Stimulated activated CD4-positive, alpha-beta T cell treated with anti-CD3 and anti-CD28 coated beads, Interleukin-15, amount 100 ng/mL, for 48 hours (primary cell): ENCODE results near the gene EIF4A3.
A peak's percentile ranks its signal among the peaks of the same experiment; 100 is the strongest.
"Not testable (repeated sequence)": the region's sequence is repeated elsewhere in the genome, so short reads cannot be mapped to it uniquely, and the experiment has no call there.

Experiments
- DNase-seq, 2 donors: peaks; one replicate each; pipeline ENCODE4 v3.0.0-alpha.2; 2020; ENCODE audit warnings: low read depth in 2 of 2

The EIF4A3 gene

DNA sequence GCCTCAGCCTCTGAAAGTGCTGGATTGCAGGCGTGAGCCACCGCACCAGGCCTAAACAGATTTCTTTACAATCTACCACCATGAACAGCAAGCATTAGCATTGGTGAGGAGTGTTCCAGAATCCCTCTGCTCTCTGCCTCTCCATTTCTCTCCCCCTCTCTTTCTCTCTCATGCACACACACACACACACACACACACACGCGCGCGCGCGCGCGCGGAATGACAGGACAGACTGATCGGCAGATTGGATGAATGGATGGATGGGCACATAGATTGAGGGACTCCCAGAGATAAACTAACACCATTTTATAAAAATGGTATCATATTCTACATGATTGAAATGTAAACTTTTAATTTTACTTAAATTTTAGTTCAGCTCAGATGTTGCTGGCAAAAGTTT lies 26.2 kb upstream of the EIF4A3 start:
- no peak for DNase-seq

DNA sequence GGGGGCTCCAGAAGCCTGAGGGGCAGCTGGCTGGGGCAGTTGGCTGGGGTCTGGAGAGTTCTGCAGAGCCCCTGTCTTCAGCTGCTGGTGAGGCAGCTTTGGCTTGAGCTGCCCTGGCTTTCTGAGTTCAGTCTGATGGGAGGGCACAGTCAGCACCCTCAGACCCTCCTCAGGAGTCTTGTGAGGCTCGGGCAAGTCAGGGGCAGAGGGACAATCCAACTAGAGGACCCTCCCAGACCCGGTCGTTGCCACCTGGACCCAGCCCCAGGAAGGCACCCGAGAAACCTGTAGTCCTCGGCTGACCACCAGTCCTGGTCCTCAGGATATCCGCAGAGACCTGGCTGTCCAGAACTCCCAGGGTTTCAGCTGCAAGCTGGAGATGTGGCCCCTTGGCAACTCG lies 24.8 kb upstream of the EIF4A3 start:
- DNase-seq: no peak

DNA sequence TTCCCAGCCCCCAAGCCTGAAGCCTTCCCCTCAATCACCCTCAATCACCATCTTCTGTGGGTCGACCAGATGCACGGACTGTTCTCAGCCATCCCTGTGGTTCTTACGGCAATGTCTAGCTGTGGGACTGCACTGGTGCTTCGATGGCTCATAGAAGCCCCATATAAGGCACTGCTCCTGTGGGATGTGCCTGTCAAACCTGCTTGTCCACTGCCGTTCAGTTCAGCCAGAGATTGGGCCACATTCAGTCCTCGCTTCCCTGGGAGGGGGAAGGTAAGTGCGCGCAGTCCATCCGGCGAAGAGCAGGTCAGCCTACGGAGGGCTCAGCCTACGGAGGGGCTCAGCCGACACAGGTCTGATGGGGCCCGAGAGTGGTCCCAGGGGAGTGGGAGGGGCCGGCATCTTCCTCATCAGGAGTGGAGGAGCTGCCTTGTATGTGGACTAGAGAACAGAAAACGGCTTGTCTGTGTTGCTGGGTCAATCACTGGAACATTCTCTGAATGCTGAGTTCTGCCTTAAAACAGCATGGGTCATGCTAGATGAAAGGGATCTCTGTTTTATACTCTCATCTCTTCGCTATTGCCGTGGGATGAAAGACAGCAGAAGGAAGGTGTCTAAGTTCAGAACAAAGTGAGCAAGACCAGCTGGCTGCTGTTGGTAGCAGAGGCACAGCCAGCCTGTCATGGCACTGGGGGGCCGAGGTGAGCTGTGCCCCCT lies 23.0 kb upstream of the EIF4A3 start, which contains the start of gene CARD14:
Gene CARD14 (plus strand): TSS at position 247 of the 717 bp plus-strand sequence. CDS start 11,409 bp downstream, outside the sequence.
- no peak for DNase-seq

DNA sequence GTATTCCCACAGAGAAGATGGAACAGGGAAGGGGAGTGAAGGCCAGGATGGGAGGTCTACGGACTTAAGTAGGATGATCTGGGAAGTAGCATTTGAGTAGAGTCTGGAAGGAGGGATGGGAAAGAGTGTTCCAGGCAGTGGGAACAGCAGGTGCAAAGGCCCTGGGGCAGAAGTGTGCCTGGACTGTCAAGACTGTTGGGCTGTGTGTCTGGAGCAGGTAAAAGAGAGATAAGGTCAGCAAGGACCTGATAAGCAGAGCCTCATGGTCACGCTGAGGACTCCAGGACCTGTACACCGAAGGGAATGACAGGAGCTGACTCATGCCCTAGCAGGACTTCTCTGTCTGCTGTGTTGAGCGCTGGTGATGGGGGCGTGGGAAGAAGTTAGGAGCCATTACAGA lies 22.2 kb upstream of the EIF4A3 start:
- no peak for DNase-seq

DNA sequence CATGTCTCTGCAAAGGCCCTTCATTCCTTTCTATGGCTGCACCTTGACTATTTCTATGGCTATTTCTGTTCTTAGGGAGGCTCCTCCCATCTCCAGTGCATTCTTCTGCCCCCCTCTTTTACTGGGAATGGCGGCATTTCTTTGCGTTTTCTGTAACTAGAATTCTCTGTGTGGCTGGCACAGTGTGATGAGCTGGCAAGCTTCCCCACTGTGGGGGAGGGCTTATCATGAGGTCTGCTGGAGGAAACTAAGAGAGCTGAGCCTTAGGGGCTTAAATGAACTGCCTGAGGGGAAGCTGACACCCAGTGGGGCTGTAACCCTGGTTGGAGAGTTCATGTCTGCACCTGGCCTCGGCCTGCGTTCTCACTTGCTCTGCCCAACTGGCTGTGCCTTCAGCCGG lies 21.4 kb upstream of the EIF4A3 start:
- DNase-seq: no peak

DNA sequence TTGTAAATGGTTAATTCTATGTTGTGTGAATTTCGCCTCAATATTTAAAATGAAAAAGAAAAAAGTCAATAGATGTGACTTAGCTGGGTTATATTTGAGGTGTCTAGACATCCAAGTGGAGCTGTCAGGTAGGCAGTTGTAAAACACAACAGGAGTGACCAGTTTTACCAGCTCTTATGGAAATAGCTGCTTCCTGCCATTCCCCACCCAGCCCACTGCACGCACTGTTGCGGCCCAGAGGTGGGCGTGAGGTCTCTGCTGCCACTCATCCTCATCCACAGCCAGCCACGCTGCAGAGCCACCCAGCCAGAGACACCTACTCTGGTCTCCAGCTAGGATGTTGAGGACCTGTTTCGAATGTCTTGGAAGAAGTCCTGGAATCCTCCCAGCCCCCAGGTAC lies 19.5 kb upstream of the EIF4A3 start:
- no peak for DNase-seq

DNA sequence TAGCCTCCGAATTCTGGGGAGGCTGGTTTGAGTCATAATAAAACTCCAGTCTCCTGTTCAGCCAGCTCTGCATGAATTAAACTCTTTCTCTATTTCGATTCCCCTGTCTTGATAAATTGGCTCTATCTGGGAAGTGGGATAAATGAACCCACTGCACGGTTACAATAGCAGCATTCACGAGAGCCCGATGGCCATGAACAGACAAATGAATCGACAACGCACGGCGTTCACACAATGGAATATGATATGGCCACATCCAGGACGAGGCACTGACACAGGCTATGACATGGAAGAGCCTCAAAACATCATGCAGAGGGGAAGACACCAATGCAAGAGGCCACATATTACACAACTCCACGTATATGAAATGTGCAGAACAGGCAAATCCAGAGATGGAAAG lies 17.3 kb upstream of the EIF4A3 start:
- no peak for DNase-seq

DNA sequence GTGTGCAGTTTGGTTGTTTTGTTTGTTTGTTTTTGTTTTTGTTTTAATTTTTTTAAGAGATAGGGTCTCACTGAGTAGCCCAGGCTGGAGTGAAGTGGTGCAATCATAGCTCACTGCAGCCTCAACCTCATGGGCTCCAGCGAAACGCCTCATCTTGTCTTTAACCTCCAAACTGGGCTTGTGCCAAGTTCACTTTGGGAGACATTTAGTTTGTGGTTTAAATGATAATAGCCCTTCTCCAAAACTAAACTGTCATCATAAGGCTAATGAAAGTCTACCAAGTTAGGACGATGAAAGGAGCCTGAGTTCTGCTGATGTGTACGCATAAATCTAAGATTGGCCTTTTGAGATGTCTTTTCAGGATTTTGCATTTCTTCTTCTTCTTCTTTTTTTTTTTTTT lies 16.4 kb upstream of the EIF4A3 start:
- no peak for DNase-seq

DNA sequence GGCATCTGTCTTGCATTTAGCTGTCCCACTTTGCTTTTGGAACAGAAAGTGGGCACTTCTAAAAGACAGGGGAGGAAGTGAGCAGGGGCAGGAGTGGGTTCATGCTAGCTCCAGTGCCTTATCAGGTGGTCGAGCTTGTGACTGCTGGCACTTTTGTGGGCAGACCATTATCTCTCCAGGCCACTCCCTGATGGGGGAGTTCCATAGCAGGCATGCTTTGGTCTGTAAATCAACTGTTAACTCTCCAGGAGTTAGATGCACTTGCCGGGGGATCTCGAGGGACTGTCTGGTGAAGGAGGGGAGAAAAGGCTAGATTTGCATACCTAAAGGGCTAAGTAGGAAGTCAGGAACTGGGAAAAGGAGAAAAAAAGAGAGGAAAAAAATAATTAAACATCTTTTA lies 13.6 kb upstream of the EIF4A3 start:
- no peak for DNase-seq

DNA sequence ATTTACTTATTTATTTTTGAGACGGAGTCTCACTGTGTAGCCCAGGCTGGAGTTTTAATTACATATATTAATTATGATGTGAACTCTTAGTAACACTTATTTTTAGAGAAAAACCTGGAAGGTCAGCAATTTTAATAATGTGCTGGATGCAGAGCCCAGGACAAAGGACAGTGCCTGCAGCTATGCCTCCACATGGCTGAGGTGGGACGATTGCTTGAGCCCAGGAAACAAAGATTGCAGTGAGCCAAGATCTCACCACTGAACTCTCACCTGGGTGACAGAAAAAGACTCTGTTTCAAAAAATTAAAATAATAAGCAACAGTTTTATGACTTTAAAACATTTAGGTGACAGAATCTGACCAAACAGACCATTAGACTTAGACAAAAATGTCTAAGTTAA lies 11.9 kb upstream of the EIF4A3 start:
- DNase-seq: no peak

DNA sequence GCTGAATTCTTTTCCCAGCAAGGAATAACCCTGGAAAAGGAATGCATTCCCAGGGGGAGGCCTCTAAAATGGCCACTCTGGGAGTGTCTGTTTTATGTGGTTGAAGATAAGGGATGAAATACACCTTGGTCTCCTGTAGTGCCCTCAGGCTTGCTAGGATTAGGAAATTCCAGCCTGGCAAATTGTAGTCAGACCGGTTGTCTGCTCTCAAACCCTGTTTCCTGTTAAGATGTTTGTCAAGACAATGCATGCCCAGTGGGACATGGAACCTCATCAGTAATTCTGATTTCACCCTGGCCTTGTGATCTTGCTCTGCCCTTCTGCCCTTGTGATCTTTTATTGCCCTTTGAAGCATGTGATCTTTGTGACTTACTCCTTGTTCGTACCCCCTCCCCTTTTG lies 8.7 kb upstream of the EIF4A3 start:
- not testable (repeated sequence) for DNase-seq

DNA sequence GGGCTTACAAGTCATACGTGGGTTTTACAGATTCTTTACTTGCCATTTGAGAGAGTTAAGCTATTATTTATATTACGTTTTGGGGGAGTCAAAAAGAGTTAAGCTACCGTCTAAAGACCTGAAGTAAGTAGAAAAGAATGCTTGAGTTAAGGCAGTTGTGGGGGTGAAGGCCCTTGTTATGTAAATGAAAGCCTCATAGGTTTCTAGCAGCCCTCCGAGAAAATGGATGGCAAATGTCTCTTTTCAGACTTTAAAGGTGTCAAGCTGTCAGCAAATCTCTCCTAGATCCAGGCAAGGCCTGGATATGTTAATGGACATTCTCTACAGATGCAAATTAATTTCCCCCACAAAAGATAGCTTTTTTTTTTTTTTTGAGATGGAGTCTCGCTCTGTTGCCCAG lies 7.2 kb upstream of the EIF4A3 start:
- DNase-seq: no peak

DNA sequence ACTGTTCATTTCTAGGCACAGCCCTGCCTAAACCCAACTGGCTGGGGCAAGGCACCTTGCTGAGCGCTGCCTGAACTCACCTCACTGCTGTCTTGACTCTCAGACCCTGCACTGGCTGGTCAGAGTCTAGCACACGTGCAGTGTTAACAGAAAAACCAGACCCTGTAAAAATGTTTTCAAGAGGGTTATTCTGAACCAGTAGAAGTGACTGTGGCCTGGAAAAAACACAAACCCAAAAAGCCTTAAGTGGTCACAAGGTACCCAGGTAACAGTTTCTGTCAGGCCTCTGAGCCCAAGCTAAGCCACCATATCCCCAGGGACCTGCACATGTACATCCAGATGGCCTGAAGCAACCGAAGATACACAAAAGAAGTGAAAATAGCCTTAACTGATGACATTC lies 6.1 kb upstream of the EIF4A3 start:
- DNase-seq: no peak

DNA sequence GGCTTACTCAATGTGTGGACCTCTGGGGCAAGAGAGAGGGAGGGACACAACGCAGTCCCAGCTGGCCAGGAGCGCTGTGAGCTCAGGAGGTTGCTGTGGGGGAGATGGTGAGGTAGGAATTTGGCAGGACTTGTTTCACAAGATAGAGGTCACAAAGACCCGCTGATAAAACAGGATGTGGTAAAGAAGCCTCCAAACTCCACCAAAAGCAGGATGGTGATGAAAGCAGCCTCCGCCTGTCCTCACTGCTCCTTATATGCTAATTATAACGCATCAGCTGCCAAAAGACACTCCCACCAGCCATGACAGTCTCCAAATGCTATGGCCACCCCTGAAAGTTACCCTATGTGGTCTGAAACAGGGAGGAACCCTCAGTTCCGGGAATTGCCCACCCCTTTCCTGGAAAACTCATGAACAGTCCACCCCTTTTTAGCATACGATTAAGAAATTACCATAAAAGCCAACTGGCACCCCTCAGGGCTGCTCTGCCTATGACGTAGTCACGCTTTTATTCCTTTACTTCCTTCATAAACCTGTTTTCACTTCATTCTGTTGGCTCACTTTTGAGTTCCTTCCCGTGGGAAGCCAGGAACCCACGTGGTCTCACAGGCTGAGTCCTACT lies 5.3 kb upstream of the EIF4A3 start:
- no peak for DNase-seq

DNA sequence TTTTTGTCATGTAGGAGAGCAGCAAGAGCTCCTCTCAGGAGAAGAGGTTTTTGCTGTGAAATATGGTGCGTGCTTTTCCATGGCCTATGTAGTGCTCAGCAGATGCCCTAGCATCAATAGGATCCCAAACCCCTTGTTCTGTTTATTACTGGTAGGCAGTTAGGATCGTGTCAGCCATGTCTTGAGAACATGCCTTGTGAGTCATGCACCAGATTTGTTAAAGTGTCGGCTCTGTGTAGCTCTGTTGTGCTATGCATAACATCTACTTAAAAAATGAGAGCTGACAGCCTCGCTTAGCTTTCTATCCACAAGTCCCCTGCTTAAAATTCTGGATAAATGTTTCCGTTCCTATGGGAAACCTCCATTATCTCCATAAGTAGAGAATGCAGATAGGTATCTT lies 4.4 kb upstream of the EIF4A3 start:
- no peak for DNase-seq

DNA sequence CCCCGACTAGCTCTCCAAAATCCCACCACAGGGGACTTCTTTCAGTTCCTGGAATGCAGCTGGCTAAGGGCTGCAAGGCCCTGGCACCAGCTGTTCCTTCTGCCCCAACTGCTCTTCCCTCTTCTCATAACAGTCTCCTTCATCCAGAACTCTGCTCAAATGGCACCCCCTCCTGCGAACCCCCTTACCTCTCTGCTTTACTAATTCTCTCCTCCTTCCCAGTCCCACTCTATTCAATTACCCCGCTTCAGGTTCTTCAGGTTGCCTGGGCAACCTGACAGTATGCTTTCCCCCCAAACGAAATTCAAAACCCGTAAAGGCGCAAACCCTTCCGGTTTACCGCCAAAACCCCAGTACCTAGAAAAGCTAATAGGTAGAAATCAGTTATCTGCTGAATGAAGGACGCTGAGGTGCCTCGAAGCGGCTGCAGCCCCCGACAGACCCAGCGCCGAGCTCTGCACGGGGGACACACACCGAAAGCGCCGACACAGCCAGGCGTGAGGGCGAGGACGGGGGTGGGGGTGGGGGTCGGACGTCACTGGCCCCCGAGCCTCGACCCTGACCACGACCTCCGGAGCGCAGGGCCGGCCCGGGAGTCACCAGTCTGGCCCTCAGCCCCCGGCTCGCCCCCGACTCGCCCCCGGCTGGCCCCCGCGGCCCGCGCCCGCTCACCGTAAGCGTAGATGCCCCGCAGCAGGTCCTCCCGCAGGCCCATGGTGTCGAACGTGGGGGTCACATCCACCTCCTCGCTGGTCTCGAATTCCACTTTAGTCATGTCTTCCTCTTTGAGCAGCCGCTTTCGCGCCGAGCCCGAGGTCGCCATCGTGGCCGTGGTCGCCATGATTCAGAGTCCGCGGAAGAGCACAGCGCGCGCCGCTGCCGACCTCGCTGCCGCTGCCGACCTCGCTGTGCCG lies 550 bp downstream of the EIF4A3 start:
- DNase-seq: peak in 1 of 2 donors; percentile 8

DNA sequence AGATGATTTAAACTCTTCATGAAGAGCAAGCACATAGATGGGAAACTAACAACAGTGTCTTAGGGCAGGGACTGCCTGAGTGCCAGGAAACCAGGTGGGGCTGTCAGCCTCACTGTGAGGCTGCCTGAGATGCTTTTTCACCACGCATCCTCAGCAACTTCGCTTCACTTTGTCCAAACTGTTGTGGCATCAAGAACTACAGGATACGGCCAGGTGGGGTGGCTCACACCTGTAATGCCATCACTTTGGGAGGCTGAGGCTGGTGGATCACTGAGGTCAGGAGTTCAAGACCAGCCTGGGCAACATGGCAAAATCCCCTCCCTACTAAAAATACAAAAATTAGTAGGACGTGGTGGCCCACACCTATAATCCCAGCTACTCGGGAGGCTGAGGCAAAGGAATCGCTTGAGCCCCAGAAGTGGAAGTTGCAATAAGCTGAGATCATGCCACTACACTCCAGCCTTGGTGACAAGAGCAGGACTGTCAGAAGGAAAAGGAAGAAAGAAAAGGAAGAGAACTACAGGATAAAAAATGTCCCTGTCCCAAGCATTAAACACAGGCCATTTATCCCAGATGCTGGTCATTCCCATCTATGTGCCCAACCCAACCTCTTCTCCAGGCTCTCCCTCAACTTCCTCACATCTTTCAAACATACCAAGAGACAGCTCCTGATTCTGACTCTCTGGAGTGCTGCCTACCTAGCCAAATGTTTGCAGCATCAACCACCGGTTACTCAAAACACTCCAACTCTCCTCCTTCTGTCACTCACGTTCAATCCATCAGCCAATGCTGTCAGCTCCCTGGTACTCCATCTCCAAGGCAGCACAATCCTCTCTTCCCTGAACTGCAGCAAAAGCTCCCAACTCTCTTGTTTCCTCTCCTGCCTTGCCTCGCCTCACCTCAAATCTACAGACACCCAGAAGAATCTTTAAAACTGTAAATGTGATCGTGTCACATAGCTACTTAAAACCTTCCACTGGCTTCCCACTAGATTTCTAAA lies 1.6 kb downstream of the EIF4A3 start:
- DNase-seq: no peak

DNA sequence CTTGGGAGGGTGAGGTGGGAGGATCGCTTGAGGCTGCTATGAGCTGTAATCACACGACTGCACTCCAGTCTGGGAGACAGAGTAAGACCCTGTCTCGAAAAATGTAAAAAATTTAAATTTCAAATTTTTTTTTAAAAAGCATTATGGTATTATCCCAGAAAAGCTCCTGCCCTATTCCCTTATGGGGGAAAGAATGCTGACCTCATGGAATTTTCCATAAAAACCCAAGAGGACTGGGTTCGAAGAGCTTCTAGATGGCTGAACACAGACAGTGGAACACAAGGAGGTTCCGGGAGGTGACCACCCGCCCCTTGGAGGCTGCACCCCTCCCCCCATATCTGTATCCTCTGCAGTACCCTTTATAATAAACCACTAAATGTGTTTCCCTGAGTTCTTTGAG lies 4.0 kb downstream of the EIF4A3 start:
- no peak for DNase-seq

DNA sequence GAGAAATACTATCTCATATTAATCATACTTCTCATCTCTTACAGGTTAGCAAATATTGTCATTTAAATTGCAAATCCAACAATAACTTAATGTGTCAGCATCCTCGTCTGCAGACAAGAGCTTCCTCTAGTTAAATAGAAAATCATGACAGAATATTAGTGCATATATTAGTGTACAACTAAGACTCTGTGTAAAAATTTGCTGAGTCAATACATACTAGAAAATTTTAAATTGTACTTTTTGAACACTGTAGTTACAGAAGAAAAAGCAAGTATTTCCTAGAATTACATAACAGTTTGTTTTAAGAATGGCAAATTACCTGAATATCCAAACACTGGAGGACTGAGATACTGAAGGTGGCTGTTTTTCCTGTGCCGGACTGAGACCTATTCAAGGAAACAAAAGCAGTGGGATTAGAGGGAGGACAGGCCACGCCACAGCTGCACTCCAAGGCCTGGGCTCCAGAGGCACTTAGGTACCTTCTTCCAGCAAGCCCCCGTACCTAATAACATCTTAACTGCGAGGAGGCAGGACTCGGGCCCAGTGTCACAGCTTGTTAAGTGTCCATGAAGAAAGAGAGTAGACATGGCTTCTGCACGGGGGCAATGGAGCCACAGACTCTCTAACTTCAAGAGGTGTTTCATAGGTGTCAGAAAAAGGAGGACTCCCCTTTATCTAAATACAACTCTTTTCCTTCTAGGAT lies 5.3 kb downstream of the EIF4A3 start:
- DNase-seq: no peak

DNA sequence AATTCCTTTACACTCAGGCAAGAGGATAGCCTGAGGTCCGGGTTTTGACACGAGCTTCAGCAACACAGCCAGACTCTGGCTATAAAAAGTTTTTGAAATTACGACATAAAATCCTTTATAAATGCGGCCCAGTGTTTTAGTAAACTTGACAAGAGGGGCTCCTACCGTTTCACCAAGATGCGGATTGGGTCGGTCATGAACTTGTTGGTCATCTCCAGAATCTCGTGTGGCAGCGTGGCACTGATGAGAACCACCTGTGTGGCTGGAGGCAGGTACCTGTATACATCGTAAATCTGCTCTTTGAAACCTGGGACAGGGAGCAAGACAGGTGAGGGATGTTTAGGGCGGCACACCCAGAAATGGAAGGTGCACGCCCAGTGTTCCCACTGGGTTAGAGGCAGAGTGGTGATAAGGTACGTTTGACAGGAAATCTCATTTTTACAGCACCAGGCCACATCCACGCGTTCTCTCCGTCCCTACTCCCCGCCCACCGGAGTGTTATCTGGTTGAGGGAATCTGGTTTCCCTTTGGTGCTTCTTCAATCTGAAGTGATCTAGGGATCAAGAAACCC lies 8.0 kb downstream of the EIF4A3 start:
- DNase-seq: no peak
